ENCODE measurements around the gene STOX1.
"Not testable (repeated sequence)": the region's sequence is repeated elsewhere in the genome, so short reads cannot be mapped to it uniquely, and the experiment has no call there.

The STOX1 gene, protein sequence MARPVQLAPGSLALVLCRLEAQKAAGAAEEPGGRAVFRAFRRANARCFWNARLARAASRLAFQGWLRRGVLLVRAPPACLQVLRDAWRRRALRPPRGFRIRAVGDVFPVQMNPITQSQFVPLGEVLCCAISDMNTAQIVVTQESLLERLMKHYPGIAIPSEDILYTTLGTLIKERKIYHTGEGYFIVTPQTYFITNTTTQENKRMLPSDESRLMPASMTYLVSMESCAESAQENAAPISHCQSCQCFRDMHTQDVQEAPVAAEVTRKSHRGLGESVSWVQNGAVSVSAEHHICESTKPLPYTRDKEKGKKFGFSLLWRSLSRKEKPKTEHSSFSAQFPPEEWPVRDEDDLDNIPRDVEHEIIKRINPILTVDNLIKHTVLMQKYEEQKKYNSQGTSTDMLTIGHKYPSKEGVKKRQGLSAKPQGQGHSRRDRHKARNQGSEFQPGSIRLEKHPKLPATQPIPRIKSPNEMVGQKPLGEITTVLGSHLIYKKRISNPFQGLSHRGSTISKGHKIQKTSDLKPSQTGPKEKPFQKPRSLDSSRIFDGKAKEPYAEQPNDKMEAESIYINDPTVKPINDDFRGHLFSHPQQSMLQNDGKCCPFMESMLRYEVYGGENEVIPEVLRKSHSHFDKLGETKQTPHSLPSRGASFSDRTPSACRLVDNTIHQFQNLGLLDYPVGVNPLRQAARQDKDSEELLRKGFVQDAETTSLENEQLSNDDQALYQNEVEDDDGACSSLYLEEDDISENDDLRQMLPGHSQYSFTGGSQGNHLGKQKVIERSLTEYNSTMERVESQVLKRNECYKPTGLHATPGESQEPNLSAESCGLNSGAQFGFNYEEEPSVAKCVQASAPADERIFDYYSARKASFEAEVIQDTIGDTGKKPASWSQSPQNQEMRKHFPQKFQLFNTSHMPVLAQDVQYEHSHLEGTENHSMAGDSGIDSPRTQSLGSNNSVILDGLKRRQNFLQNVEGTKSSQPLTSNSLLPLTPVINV

GRCh38 chr10:68826764-68827591 is at the start of gene STOX1:
Gene STOX1 (plus strand): TSS chr10:68827531. CDS start chr10:68827624, 93 bp downstream.
- peak; percentile 15 for DNase-seq

DNA sequence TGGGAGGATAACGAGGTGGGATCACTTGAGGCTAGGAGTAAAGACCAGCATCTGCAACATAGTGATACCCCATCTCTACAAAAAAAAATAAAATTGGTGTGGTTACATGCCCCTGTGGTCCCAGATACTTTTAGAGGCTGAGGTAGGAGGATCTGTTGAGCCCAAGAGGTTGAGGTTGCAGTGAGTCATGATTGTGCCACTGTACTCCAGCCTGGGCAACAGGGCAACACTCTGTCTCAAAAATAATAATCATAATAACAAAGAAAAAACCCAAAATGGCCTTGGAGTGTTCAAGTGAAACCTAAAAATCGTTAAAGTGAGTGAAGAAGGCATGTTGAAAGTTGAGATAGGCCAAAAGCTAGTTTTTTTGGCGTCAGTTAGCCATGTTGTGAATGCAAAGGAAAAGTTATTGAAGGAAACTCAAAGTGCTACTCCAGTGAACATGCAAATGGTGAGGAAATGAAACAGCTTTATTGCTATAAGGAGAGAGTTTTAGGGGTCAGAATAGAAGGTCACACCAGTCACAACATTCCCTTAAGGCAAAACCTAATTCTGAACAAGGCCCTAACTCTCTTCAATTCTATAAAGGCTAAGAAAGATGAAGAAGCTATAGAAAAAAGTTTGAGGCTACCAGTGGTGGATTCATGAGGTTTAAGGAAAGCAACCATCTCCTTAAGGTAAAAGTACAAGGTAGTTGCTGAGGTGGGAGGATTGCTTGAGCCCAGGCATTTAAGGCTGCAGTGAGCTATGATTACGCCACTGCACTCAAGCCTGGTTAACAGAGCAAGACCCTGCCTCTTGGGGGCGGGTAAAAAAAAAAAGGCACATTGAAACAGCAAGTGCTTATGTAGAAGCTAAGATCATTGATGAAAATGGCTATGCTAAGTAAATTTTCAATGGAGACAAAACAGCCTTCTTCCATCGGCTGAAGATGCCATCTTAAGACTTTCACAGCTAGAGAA is 45.4 kb upstream of the STOX1 start:
- DNase-seq = no peak

DNA sequence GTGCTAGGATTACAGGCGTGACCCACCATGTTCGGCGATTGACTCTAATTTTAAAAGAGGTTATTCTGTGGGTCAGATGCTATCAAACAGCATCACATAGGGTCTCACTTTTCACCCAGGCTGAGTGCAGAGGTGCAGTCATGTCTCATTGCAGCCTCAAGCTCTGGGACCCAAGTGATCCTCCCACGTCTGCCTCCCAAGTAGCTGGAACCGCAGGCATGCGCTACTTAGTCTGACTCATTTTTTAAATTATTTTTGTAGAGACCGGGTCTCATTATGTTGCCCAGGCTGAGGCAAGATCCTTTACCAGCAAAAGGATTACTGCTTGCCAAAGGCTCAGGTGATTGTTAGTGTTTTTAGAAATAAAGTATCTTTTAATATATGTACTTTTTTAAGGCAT is 42.9 kb upstream of the STOX1 start:
- DNase-seq = no peak

- DNase-seq = no peak
Observed at GRCh38 chr10:68787813-68788212, 39.5 kb upstream of the STOX1 start.

- DNase-seq = no peak
Observed at GRCh38 chr10:68790476-68790875, 36.9 kb upstream of the STOX1 start.

- no peak for DNase-seq
Observed at GRCh38 chr10:68792115-68792514, 35.2 kb upstream of the STOX1 start.

- no peak for DNase-seq
Observed at GRCh38 chr10:68795886-68796532, 31.3 kb upstream of the STOX1 start.

GRCh38 chr10:68796605-68797004 is 30.7 kb upstream of the STOX1 start:
- no peak for DNase-seq

GRCh38 chr10:68800211-68800610 is 27.1 kb upstream of the STOX1 start:
- no peak for DNase-seq

GRCh38 chr10:68804692-68805091 is 22.6 kb upstream of the STOX1 start:
- DNase-seq = no peak

DNA sequence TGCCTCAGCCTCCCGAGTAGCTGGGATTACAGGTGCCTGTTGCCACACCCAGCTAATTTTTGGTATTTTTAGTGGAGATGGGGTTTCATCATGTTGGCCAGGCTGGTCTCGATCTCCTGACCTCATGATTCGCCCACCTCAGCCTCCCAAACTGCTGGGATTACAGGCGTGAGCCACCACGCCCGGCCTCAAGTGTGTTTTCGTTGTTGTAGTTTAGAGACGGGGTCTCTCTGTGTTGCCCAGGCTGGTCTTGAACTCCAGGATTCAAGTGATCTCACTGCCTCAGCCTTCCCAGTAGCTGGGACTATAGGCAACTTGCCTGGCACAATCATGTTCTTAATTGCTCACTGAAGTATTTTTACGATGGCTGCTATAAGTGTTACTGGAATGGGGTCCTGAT is 16.5 kb upstream of the STOX1 start:
- DNase-seq = not testable (repeated sequence)

DNA sequence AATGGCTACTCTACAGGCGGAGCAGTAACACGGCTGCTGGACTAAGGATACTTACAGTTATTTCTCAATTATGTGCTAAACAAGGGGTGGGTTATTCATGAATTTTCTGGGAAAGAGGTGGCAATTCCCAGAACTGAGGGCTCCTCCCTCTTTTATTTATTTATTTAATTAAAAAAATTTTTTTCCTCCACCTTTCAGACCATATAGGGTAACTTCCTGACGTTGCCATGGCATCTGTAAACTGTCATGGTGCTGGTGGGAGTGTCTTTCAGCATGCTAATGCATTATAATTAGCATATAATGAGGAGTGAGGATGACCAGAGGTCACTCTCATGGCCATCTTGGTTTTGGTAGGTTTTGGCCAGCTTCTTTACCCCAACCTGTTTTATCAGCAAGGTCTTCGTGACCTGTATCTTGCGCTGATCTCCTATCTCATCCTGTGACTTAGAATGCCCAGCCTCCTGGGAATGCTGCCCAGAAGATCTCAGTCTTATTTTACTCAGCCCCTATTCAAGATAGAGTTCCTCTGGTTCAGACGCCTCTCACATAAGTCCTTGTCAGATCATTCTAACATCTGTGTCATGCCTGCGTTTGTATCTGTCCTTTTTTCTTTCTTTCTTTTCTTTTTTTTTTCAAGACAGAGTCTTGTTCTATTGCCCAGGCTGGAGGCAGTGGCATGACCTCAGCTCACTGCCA is 15.9 kb upstream of the STOX1 start:
- no peak for DNase-seq

DNA sequence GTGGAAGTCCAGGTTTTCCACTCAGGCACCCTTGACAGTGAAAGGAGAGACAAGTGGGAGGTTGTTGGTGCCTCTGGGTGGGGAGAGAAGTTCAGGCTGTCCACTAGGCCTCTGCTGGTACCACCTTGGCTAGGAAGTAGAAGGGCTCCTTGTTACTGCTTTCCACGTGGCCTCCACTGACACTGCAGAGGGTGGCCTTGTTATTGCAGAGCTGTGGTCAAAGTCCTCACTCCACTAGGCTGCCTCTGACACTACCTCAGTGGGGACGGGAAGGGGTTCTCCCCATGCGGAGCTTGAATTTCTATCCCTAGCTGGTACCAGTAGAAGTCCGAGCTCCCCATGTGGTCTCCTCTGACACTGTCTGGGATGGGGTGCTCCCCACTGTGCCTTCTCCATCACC is 14.9 kb upstream of the STOX1 start:
- DNase-seq = no peak

GRCh38 chr10:68813559-68813958 is 13.8 kb upstream of the STOX1 start:
- DNase-seq = no peak

- no peak for DNase-seq
Observed at GRCh38 chr10:68816796-68817412, 10.4 kb upstream of the STOX1 start.

GRCh38 chr10:68820359-68820758 is 7.0 kb upstream of the STOX1 start:
- not testable (repeated sequence) for DNase-seq

GRCh38 chr10:68822626-68823025 is 4.7 kb upstream of the STOX1 start:
- not testable (repeated sequence) for DNase-seq

DNA sequence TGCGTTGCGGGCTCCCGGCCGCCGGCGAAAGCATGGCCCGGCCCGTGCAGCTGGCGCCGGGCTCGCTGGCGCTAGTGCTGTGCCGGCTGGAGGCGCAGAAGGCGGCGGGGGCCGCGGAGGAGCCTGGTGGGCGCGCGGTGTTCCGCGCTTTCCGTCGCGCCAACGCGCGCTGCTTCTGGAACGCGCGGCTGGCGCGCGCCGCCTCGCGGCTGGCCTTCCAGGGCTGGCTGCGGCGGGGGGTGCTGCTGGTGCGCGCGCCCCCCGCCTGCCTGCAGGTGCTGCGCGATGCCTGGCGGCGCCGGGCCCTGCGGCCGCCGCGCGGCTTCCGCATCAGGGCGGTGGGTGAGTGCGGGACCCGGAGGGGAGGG is 245 bp downstream of the STOX1 start:
- DNase-seq = not testable (repeated sequence)

DNA sequence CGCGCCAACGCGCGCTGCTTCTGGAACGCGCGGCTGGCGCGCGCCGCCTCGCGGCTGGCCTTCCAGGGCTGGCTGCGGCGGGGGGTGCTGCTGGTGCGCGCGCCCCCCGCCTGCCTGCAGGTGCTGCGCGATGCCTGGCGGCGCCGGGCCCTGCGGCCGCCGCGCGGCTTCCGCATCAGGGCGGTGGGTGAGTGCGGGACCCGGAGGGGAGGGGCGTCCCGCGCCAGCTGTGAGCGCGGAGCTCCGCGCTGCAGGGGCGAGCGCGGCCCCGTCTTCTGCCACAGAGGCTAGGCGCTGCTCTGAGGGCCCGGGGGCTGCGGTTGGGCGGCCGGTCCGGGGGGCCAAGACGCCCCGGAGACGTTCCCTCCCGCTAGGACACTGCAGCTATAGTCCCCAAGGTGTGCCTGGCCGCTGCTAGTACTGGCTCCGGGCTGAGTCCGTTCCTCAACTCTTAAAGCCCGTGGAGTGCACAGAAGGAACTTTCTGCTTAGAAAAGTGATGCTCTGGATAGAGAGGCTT is 811 bp downstream of the STOX1 start:
- not testable (repeated sequence) for DNase-seq

DNA sequence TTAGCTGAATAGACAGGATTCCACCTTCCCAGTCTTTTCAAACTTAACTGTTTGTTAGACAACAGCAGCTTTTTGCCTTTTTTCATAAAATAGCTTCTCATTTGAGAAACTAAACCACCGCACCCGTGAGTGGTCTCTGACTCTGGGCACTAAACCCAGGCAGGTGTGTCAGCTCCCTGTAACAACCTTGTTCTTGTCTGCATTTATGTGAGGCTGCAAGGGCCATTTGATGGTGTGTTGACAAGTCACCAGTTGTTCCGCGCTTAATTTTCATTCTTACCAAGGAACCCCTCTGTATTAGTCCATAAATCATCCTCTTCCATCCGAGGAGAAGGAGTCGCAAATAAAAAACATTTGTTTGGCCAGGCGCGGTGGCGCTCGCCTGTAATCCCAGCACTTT is 1.5 kb downstream of the STOX1 start:
- no peak for DNase-seq
